GM12878 (cell line): ENCODE results near the gene CPLX1. TPM values are rescaled to one million over a fixed set of nuclear protein-coding genes. Genes with fewer than 3 reads are reported as not detected.
A peak's percentile ranks its signal among the peaks of the same experiment; 100 is the strongest.

ENCODE experiments used
- ATAC-seq: fragments of 200-7000 bp; cut with Tn5 transposase; 3 replicates; pipeline ENCODE4 v1.9.1; 2020; ENCODE audit warnings: mild to moderate bottlenecking, moderate library complexity
- BruUV-seq: library from RNA; stranded (reverse); fragments of 400-500 nt; replicated peaks from 2 replicates; lab custom pipeline; 2021; lab: Mats Ljungman, UMichigan
- CTCF ChIA-PET: fragments of 300-600 bp; sonication (Branson Sonifier 250); formaldehyde crosslinking; extraction: SDS; loops from one replicate; lab custom pipeline; 2021; ENCODE audit warnings: inconsistent platforms; lab: Yijun Ruan, JAX
- POLR2A ChIA-PET: fragments of 350-600 bp; formaldehyde crosslinking; extraction: SDS; loops from one replicate; lab custom pipeline; 2021; ENCODE audit warnings: inconsistent platforms; lab: Charles Lee
- RAD21 ChIA-PET: fragments of 300-600 bp; sonication (Branson Sonifier 250); formaldehyde crosslinking; loops from one replicate; lab custom pipeline; 2023; ENCODE audit warnings: antibody characterized with exemption; ENCODE audit not compliant: unreplicated experiment; lab: Charles Lee
- SMC1A ChIA-PET: fragments of 300-600 bp; sonication (Branson Sonifier 250); formaldehyde crosslinking; loops from one replicate; lab custom pipeline; 2023; ENCODE audit not compliant: unreplicated experiment, uncharacterized antibody; lab: Charles Lee
- DNase-seq: peaks from one replicate; pipeline ENCODE4 v3.0.0-alpha.2; 2011; ENCODE audit warnings: low read depth, low spot score
- FAIRE-seq: peaks from 3 replicates; lab custom pipeline; 2011; peaks lifted over from hg19 to GRCh38; lab: Jason Lieb, UNC
- H2AFZ ChIP-seq: 2 replicates; pipeline ENCODE4 v1.6.0; 2011; ENCODE audit warnings: low read depth, low read length, control low read depth; ENCODE audit not compliant: control insufficient read depth
- H3K27ac ChIP-seq: 2 replicates; pipeline ENCODE4 v1.5.1; 2011; ENCODE audit warnings: control low read depth; ENCODE audit not compliant: control insufficient read depth, insufficient read depth
- H3K27me3 ChIP-seq, 2 experiments: replicated peaks in 1 of 2; 2 replicates each; pipeline versions ENCODE4 v1.6.0 to v1.6.1; 2011; ENCODE audit warnings: low read length in 1 of 2; ENCODE audit not compliant: control insufficient read depth in 2 of 2, insufficient read depth in 2 of 2
- H3K36me3 ChIP-seq, 2 experiments: 2 replicates each; pipeline ENCODE4 v1.5.1; 2011; ENCODE audit warnings: low read length in 1 of 2; ENCODE audit not compliant: control insufficient read depth in 2 of 2, insufficient read depth in 2 of 2
- H3K4me1 ChIP-seq: 2 replicates; pipeline ENCODE4 v1.6.1; 2011; ENCODE audit warnings: mild to moderate bottlenecking, low read length, moderate library complexity, mixed read lengths; ENCODE audit not compliant: control insufficient read depth, insufficient read depth
- H3K4me2 ChIP-seq: 2 replicates; pipeline ENCODE4 v1.6.0; 2011; ENCODE audit warnings: control low read depth; ENCODE audit not compliant: control insufficient read depth, insufficient read depth
- H3K4me3 ChIP-seq: fragments of 200-600 bp; sonication (generic); 2 replicates; pipeline ENCODE4 v1.5.1; 2016
- H3K79me2 ChIP-seq: 2 replicates; pipeline ENCODE4 v1.6.0; 2011; ENCODE audit warnings: low read length; ENCODE audit not compliant: control insufficient read depth, insufficient read depth
- H3K9ac ChIP-seq: 2 replicates; pipeline ENCODE4 v1.8.0; 2011; ENCODE audit warnings: low read length, control low read depth, mixed read lengths; ENCODE audit not compliant: control insufficient read depth, insufficient read depth
- H3K9me3 ChIP-seq: replicated peaks from 3 replicates; pipeline ENCODE4 v1.5.1; 2011; ENCODE audit warnings: mild to moderate bottlenecking, low read length; ENCODE audit not compliant: control insufficient read depth, insufficient read depth
- H4K20me1 ChIP-seq: 2 replicates; pipeline ENCODE4 v1.6.0; 2011; ENCODE audit not compliant: control insufficient read depth, insufficient read depth
- IRF4 ChIP-seq: IDR thresholded peaks from 2 replicates; pipeline ENCODE4 v1.6.1; 2011; ENCODE audit warnings: low read depth, low read length
- KAT2A ChIP-seq: conservative IDR thresholded peaks from 2 replicates; pipeline ENCODE4 v1.6.1; 2011; ENCODE audit warnings: low read depth, low read length; ENCODE audit not compliant: control insufficient read depth
- KLF5 ChIP-seq: fragments of 450-650 bp; IDR thresholded peaks from 2 replicates; pipeline ENCODE4 v1.6.1; 2014; ENCODE audit warnings: mild to moderate bottlenecking; ENCODE audit not compliant: partially characterized antibody
- POLR2A ChIP-seq: IDR thresholded peaks from 2 replicates; pipeline ENCODE4 v1.6.1; 2011; ENCODE audit warnings: low read depth, mild to moderate bottlenecking, low read length
- RBBP5 ChIP-seq: fragments of 200-600 bp; sonication (generic); conservative IDR thresholded peaks from 2 replicates; pipeline ENCODE4 v1.6.1; 2016
- SMC3 ChIP-seq: IDR thresholded peaks from 2 replicates; pipeline ENCODE4 v1.6.1; 2011; ENCODE audit warnings: low read length, improper control_type of control experiment, borderline replicate concordance
- SUZ12 ChIP-seq: fragments of 200-600 bp; sonication (generic); IDR thresholded peaks from one replicate; pipeline ENCODE4 v1.6.1; 2018; ENCODE audit warnings: antibody characterized with exemption, mild to moderate bottlenecking; ENCODE audit not compliant: unreplicated experiment
- WRNIP1 ChIP-seq: IDR thresholded peaks from 2 replicates; pipeline ENCODE4 v1.6.1; 2011; ENCODE audit warnings: low read depth, low read length, improper control_type of control experiment, borderline replicate concordance
- YBX1 ChIP-seq: fragments of 450-650 bp; IDR thresholded peaks from 2 replicates; pipeline ENCODE4 v1.6.1; 2016; ENCODE audit warnings: antibody characterized with exemption
- ZNF274 ChIP-seq: IDR thresholded peaks from one replicate; pipeline ENCODE4 v1.8.0; 2011; ENCODE audit not compliant: insufficient read length, insufficient read depth
- WGBS: methylation state at CpG from one replicate; pipeline ENCODE4 v1.1.6; 2016; ENCODE audit warnings: low lambda C conversion rate; ENCODE audit not compliant: insufficient replicate concordance, insufficient coverage; ENCODE audit errors: missing lambda C conversion rate; 5-methylcytosine and 5-hydroxymethylcytosine counted together
- in situ Hi-C: fragments of 300-500 bp; cut with MboI; formaldehyde crosslinking; loops from 9 replicates; pipeline ENCODE4 v1.14.3; 2018; ENCODE audit warnings: mixed read lengths
- intact Hi-C: fragments of 100-400 bp; cut with micrococcal nuclease; formaldehyde crosslinking; loops from one replicate; pipeline ENCODE4 v1.14.2; 2022; ENCODE audit not compliant: unreplicated experiment
- polyA plus RNA-seq, 11 experiments: library from polyadenylated mRNA; depleted of rRNA in 4 of 11; unstranded in 6 of 11; stranded (reverse) in 5 of 11; fragments of >200 nt; fragmentation: Nextera tagmentation in 4 of 11; fragmentation: Illumina TruSeq in 1 of 11; extraction: Ambion mirVana in 4 of 11; extraction: Trizol in 1 of 11; gene quantifications; 1 replicate in 1 of 11; 2 replicates in 10 of 11; pipeline versions ENCODE4 v1.2.1 to v1.2.3, GENCODE V29; 2011 to 2016; ENCODE audit warnings: inconsistent platforms in 2 of 11, missing spikeins in 2 of 11, low read depth in 1 of 11
- total RNA-seq, 4 experiments: library from RNA; depleted of rRNA in 3 of 4; stranded (reverse); fragments of >200 nt in 3 of 4; fragmentation: Illumina TruSeq in 1 of 4; extraction: Trizol in 1 of 4; gene quantifications; 2 replicates each; pipeline versions ENCODE4 v1.2.1 to v1.2.3, GENCODE V29; 2013 to 2021
- TF ChIP-seq, protein P1 (sequence below): IDR thresholded peaks from 2 replicates; pipeline ENCODE4 v1.6.1; 2011; ENCODE audit warnings: borderline replicate concordance, low read depth, mild to moderate bottlenecking, moderate library complexity, low read length; ENCODE audit not compliant: insufficient read depth, poor library complexity, severe bottlenecking
- TF ChIP-seq, protein P2 (sequence below), 3 experiments: IDR thresholded peaks in 2 of 3; conservative IDR thresholded peaks in 1 of 3; 2 replicates each; pipeline ENCODE4 v1.5.1; 2011; ENCODE audit warnings: low read depth in 3 of 3, low read length in 3 of 3, mild to moderate bottlenecking in 3 of 3, control low read depth in 2 of 3, moderate library complexity in 2 of 3, inconsistent platforms in 1 of 3, mixed read lengths in 1 of 3; ENCODE audit not compliant: control insufficient read depth in 2 of 3, insufficient read depth in 1 of 3; ENCODE audit errors: extremely low read depth in 1 of 3

CPLX1 gene
- total and polyA plus RNA-seq, 10 of the 15 experiments (the other 5 are each of a cell fraction or from before 2014, with no cell fraction given), result 0.04 to 1.2 (median 0.13) TPM; not detected in 5

DNA sequence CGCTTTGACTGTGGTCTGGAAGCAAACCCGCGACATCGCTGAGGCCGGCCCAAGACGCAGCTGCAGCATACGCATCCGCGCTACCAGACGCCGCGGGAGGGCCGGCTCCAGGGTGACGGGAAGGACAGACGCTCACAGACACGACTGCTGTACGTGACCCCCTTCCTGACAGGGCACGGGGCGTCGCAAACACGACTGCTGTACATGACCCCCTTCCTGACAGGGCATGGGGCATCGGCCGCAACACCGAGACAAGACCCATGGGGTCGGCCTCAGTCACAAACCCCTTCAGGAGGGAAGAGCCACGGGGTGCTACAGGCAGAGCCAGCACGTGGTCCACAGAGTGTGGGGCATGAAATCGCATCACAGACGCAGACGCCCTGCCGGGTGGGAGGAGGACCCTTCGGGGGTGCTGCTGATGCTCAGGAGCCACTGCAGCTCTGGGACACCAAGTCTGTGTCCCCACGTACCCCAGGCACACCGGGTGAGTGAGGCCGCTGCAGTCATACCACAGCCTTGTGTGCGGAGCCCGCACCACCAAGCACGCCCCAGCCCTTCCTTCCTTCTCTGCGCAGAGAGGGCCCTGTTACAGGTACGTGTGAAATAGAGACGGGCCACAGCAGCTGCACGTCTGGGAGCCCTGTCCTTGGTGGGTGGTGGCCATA, 38.7 kb upstream of the CPLX1 start:
- FAIRE-seq, result no peak
- no peaks in the 10 kb centered on the region for H3K4me1 ChIP-seq
- in situ Hi-C loops, result no loop called here
- H3K79me2 ChIP-seq, result no peaks in the 10 kb centered on the region
- ChIA-PET CTCF (no interaction called here), POLR2A (no interaction called here), SMC1A (no interaction called here), RAD21 (no interaction called here)
- no peaks in the 10 kb centered on the region; the same call in 2 of the 3 replicates for H3K9me3 ChIP-seq
- H3K36me3 ChIP-seq, result peaks cover 20 to 40% of the 10 kb centered on the region in 2 experiments; a peak in 3 of 4 replicates
- H3K4me3 ChIP-seq, result no peak overlapping the region
- DNase-seq, result no peak
- no peak overlapping the region for H3K9ac ChIP-seq
- H3K27ac ChIP-seq, result no peak overlapping the region
- no peak for ATAC-seq
- 97% methylated on average over 41 of the region's 42 CpGs for WGBS
- intact Hi-C loops, result no loop called here
- no TSS peak for BruUV-seq
- no peaks in the 10 kb centered on the region for H3K27me3 ChIP-seq
- H4K20me1 ChIP-seq, result no peaks in the 10 kb centered on the region
- TF ChIP-seq SUZ12, result no peak
- TF ChIP-seq POLR2A, result peak; percentile 37; the same call in 1 of the 2 replicates
- no peak overlapping the region for H3K4me2 ChIP-seq
- no peak overlapping the region for H2AFZ ChIP-seq

DNA sequence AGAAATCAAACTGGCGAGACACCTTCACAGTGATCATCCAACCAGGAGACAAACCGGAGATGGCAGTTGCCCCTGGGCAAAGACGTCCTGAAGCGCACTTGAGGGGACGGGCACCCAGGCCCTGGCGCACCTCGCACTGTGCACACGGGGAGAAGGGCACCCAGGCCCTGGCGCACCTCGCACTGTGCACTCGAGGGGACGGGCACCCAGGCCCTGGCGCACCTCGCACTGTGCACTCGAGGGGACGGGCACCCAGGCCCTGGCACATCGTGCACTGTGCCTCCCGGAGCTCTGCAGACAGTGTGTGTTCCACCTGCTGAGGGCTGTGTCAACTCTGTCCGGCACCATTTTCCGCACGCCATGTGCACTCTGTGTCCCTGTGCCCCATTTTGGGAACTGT, 34.6 kb upstream of the CPLX1 start:
- no peak overlapping the region for H2AFZ ChIP-seq
- H3K9me3 ChIP-seq, result peaks cover 15% of the 10 kb centered on the region
- CTCF ChIA-PET, result no interaction called here
- RAD21 ChIA-PET, result no interaction called here
- no peak overlapping the region for H3K4me3 ChIP-seq
- H3K27me3 ChIP-seq, result no peaks in the 10 kb centered on the region
- SMC1A ChIA-PET, result no interaction called here
- FAIRE-seq (no peak), DNase-seq (no peak), ATAC-seq (no peak)
- H3K9ac ChIP-seq, result no peak overlapping the region
- no peaks in the 10 kb centered on the region for H3K4me1 ChIP-seq
- peaks cover 31 to 32% of the 10 kb centered on the region in 2 experiments for H3K36me3 ChIP-seq
- H4K20me1 ChIP-seq, result no peaks in the 10 kb centered on the region
- POLR2A ChIA-PET, result no interaction called here
- in situ Hi-C loops (no loop called here), intact Hi-C loops (no loop called here)
- H3K27ac ChIP-seq, result no peak overlapping the region
- over 99% methylated on average over 21 of the region's 21 CpGs for WGBS
- BruUV-seq, result no TSS peak
- H3K4me2 ChIP-seq, result no peak overlapping the region
- H3K79me2 ChIP-seq, result no peaks in the 10 kb centered on the region
- TF ChIP-seq IRF4 (no peak), SMC3 (no peak), WRNIP1 (no peak), KAT2A (no peak), KLF5 (no peak), YBX1 (no peak), RBBP5 (no peak), ZNF274 (no peak)
- TF ChIP-seq, protein P1, sequence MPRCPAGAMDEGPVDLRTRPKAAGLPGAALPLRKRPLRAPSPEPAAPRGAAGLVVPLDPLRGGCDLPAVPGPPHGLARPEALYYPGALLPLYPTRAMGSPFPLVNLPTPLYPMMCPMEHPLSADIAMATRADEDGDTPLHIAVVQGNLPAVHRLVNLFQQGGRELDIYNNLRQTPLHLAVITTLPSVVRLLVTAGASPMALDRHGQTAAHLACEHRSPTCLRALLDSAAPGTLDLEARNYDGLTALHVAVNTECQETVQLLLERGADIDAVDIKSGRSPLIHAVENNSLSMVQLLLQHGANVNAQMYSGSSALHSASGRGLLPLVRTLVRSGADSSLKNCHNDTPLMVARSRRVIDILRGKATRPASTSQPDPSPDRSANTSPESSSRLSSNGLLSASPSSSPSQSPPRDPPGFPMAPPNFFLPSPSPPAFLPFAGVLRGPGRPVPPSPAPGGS, result no peak
- TF ChIP-seq, protein P2, sequence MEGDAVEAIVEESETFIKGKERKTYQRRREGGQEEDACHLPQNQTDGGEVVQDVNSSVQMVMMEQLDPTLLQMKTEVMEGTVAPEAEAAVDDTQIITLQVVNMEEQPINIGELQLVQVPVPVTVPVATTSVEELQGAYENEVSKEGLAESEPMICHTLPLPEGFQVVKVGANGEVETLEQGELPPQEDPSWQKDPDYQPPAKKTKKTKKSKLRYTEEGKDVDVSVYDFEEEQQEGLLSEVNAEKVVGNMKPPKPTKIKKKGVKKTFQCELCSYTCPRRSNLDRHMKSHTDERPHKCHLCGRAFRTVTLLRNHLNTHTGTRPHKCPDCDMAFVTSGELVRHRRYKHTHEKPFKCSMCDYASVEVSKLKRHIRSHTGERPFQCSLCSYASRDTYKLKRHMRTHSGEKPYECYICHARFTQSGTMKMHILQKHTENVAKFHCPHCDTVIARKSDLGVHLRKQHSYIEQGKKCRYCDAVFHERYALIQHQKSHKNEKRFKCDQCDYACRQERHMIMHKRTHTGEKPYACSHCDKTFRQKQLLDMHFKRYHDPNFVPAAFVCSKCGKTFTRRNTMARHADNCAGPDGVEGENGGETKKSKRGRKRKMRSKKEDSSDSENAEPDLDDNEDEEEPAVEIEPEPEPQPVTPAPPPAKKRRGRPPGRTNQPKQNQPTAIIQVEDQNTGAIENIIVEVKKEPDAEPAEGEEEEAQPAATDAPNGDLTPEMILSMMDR (IDR thresholded peaks at IDR 0.05 in 2 of 3, conservative IDR thresholded peaks at IDR 0.05 in 1 of 3; ENCODE audit: control insufficient read depth in 2 of 3, extremely low read depth in 1 of 3, insufficient read depth in 1 of 3, low read depth in 3 of 3, low read length in 3 of 3), result no peak
